Spinal cord (tissue), 10 donors: Measurements from ENCODE around the gene LONRF2. TPM values are rescaled to one million over a fixed set of nuclear protein-coding genes. Genes with fewer than 3 reads are reported as not detected.

Source experiments
- DNase-seq, 6 donors: peaks; one replicate each; pipeline versions ENCODE4 v3.0.0 to v3.0.0-alpha.2; 2013 to 2015; ENCODE audit warnings: low spot score in 6 of 6, low read depth in 4 of 6
- H3K27ac ChIP-seq: one replicate; pipeline ENCODE4 v1.5.1; 2013; ENCODE audit warnings: low read depth, low read length, control low read depth
- H3K27me3 ChIP-seq: one replicate; pipeline ENCODE4 v1.6.1; 2013; ENCODE audit warnings: low read length; ENCODE audit not compliant: control insufficient read depth, insufficient read depth
- H3K36me3 ChIP-seq: one replicate; pipeline ENCODE4 v1.6.1; 2013; ENCODE audit warnings: low read length; ENCODE audit not compliant: control insufficient read depth, insufficient read depth
- H3K4me1 ChIP-seq: one replicate; pipeline ENCODE4 v1.6.1; 2013; ENCODE audit warnings: low read length; ENCODE audit not compliant: control insufficient read depth, insufficient read depth
- H3K4me3 ChIP-seq: one replicate; pipeline ENCODE4 v1.5.1; 2013; ENCODE audit warnings: low read depth, low read length, control low read depth
- H3K9me3 ChIP-seq: one replicate; pipeline ENCODE4 v1.6.1; 2013; ENCODE audit warnings: low read length; ENCODE audit not compliant: control insufficient read depth, insufficient read depth
- WGBS: methylation state at CpG from one replicate; pipeline ENCODE4 v1.1.5; 2013; ENCODE audit warnings: missing lambda C conversion rate; ENCODE audit not compliant: insufficient coverage; 5-methylcytosine and 5-hydroxymethylcytosine counted together
- polyA plus RNA-seq, 2 donors: library from polyadenylated mRNA; unstranded; fragments of 120-200 nt; gene quantifications; one replicate each; pipeline ENCODE4 v1.2.1, GENCODE V29; 2013; ENCODE audit not compliant: insufficient read length in 2 of 2
- total RNA-seq, 2 donors: library from RNA; depleted of rRNA in 1 of 2; stranded (reverse); fragments of 120-200 nt in 1 of 2; fragments of >200 nt in 1 of 2; gene quantifications; one replicate each; pipeline versions ENCODE4 v1.2.3 to v1.2.4, GENCODE V29; 2013 to 2014
- donor health status: healthy.

Gene LONRF2
- total and polyA plus RNA-seq, 4 donors: 17.0 to 60.1 (median 38.7) TPM

DNA sequence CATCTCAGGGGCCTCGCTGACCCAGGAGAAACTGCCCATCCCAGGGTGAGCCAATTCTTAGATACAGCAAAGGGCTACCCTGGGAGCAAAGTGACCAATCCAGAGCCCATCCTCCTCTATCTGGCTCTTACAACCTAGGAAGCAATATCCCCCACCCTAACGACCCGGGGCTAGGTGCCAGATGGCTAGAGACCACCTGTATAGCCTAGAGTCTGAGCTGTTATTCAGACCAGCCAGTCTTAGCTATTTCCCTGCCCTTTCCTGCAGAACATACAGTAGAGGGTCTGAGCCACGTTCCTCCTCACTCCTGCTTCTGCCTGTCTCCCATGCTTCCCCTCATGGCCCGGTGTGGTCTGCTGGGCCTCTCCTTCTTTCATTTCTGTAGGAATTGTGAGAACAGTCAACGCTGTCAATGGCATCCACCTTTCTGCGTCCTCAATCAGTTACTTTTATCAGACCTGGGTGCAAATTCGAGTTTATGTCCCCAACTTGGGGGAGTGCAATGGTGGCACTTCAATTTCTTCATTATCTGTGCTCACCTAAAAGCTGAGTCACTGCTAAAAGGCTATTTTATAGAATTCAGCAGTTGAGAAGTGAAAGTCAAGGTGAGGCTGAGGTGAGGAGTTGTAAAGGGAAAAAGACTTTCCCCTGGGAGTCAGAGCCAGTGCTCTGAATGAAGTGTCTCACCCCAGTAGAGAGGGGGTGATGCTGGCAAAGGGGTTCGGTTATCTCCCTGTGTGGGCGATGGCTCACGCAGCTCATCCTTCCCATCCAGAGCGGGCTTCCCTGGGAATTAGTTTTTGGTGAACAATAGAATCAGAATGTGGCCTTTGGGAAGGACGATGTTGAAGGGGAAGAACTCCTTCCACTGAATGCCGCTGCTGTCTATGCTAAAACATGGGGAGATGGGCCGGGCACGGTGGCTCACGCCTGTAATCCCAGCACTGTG lies 42.4 kb downstream of the LONRF2 start:
- Histone ChIP-seq H3K27me3 (no peaks in the 10 kb centered on the region), H3K9me3 (no peaks in the 10 kb centered on the region), H3K4me3 (no peak overlapping the region), H3K27ac (no peak overlapping the region), H3K4me1 (no peaks in the 10 kb centered on the region), H3K36me3 (peaks cover 17% of the 10 kb centered on the region)
- DNase-seq: no peak
- WGBS: 74% methylated on average over 5 of the region's 17 CpGs

DNA sequence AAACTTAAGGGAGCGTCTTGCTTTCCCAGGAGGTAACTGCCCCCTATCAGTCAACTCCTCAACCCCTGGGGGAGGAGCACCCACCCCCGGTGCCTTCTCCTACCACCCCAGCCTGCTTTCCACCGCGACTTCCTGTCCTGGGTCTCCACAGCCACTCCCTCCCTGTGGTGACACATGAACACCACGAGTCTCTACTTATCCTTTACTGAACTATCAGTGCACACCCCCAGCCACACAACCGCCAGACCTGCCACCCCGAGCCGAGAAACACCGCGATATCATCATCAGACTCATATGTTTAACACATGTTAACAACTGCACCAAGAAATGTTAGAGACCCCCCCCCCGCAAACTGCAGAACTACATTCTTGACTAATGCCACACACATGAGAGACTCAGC lies 43.3 kb downstream of the LONRF2 start:
- Histone ChIP-seq H3K27me3 (no peaks in the 10 kb centered on the region), H3K36me3 (peaks cover 18% of the 10 kb centered on the region), H3K4me1 (no peaks in the 10 kb centered on the region), H3K4me3 (no peak overlapping the region), H3K27ac (no peak overlapping the region), H3K9me3 (no peaks in the 10 kb centered on the region)
- no peak for DNase-seq
- 91% methylated on average over 11 of the region's 11 CpGs for WGBS

GRCh38 chr2:100278501-100278900 lies 43.8 kb downstream of the LONRF2 start:
- DNase-seq: no peak
- Histone ChIP-seq H3K27ac (no peak overlapping the region), H3K27me3 (no peaks in the 10 kb centered on the region), H3K4me3 (no peak overlapping the region), H3K36me3 (peaks cover 18% of the 10 kb centered on the region), H3K9me3 (no peaks in the 10 kb centered on the region), H3K4me1 (no peaks in the 10 kb centered on the region)
- WGBS: 89% methylated on average over 12 of the region's 12 CpGs

- Histone ChIP-seq H3K9me3 (no peaks in the 10 kb centered on the region), H3K27me3 (no peaks in the 10 kb centered on the region), H3K36me3 (peaks cover 21% of the 10 kb centered on the region), H3K4me1 (no peaks in the 10 kb centered on the region), H3K4me3 (no peak overlapping the region), H3K27ac (no peak overlapping the region)
- no peak for DNase-seq
- WGBS: 93% methylated on average over 10 of the region's 12 CpGs
Measured at GRCh38 chr2:100277540-100278207, 44.6 kb downstream of the LONRF2 start.

DNA sequence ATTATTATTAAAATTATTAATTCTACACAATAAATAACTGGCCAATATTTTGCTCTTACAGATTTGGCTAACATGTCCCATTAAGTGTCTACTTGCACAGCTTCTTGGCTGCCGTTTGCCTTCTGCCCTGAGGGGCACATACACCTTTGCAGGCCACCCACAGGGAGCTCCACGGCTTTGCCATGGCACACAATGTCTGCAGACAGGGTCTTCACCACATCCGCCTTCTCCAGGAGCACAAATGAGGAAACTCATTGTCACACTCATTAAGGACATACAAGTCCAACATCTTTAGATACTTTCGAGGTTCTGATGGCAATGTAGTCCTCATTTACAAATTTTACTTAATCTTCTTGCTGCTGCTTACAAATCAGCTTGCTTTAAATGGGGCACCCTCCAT lies 45.6 kb downstream of the LONRF2 start:
- 95% methylated on average over 4 of the region's 4 CpGs for WGBS
- Histone ChIP-seq H3K4me1 (no peaks in the 10 kb centered on the region), H3K36me3 (peaks cover 21% of the 10 kb centered on the region), H3K4me3 (no peak overlapping the region), H3K27ac (no peak overlapping the region), H3K9me3 (no peaks in the 10 kb centered on the region), H3K27me3 (no peaks in the 10 kb centered on the region)
- DNase-seq: no peak

DNA sequence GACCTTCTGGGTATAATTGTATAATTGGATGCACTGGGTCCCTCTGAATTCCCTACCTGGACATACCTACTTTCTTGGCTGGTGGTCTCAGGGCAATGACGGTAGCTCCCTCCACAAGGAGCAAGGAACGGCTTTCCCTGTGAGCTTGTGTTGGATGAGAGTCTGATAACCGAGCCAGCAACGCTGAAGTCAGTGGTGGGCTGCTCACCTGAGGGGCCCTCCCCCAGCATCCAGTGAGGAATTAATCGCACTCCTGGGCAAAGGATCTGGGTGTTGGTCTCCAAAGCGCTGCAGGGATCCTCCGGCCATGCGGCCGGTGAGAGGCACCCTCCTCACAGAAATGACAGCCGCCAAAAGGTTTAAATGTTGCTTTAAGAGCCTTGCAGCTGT lies 47.1 kb downstream of the LONRF2 start:
- Histone ChIP-seq H3K4me1 (no peaks in the 10 kb centered on the region), H3K36me3 (peaks cover 26% of the 10 kb centered on the region), H3K27me3 (no peaks in the 10 kb centered on the region), H3K27ac (no peak overlapping the region), H3K9me3 (no peaks in the 10 kb centered on the region), H3K4me3 (no peak overlapping the region)
- WGBS: 75% methylated on average over 9 of the region's 10 CpGs
- no peak for DNase-seq

DNA sequence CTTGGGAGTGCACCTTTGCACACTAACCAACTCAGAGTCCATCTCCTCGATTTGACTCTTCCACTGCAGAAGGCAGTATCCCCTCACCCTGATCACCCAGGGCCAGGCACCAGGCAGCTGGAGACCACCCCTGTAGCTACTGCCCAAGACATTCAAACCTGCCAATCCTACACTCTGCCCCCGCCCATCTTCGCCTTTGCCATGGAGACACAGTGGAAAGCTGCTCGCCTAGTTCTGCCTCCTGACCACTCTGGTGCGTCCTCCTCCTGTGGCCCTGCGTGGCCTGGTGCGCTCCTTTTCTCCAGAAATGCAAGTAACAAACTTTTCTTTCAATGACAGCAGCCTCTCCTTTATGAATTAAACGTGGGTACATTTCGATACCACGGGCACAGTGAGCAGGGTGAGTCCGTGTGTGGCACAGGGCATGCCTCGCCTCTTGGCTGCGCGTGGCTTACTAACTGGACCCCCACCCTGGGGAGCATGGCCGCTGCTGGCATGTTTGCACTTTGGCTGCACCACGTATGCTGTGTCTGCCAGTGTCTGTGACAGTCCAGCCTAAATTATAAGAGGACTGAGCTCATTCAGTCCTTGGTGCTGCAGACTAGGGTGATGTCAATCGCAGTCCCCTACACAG lies 47.6 kb downstream of the LONRF2 start:
- no peak overlapping the region for H3K4me3 ChIP-seq
- H3K4me1 ChIP-seq: no peaks in the 10 kb centered on the region
- H3K27ac ChIP-seq: no peak overlapping the region
- DNase-seq: no peak
- no peaks in the 10 kb centered on the region for H3K9me3 ChIP-seq
- WGBS: 91% methylated on average over 16 of the region's 17 CpGs
- no peaks in the 10 kb centered on the region for H3K27me3 ChIP-seq
- peaks cover 26% of the 10 kb centered on the region for H3K36me3 ChIP-seq

DNA sequence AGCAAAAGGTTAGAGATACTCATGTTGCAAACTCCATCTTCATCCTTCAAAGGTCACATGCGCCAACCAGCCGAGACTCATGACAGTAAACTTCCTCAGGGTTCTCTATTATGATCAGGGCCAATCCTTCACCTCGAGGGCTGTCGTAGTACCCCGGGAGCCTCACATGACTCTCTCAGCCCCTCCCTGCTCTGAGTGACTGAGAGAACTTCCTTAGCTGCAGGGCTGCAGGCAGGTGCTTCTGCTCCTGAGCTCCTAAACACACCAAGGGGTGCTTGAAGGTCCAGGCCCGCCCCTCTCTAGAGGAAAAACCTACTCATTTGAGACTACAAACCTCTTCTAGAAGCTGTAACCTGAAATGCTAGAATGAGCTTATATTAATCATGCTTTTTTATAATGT lies 48.2 kb downstream of the LONRF2 start:
- H3K27me3 ChIP-seq: no peaks in the 10 kb centered on the region
- peaks cover 23% of the 10 kb centered on the region for H3K36me3 ChIP-seq
- H3K9me3 ChIP-seq: no peaks in the 10 kb centered on the region
- H3K4me3 ChIP-seq: no peak overlapping the region
- no peak overlapping the region for H3K27ac ChIP-seq
- DNase-seq: no peak
- 62% methylated on average over 5 of the region's 6 CpGs for WGBS
- H3K4me1 ChIP-seq: no peaks in the 10 kb centered on the region

DNA sequence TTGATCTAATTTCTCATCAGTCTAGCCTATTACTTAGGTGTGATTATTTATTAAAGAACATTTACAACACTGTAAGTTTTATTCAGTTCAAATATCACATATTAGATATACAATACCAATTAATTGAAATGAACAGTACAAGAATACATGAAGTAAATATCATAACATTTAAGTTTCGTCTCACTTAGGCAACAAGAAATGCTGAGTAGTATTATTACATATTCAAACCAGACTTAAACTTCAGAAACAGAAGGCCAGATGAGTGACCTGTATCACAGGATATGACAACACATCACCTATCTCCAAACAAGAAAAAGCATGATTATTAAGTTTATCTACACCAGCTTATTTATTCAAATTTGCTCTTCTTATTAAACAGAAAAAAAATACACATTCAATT lies 48.9 kb downstream of the LONRF2 start:
- Histone ChIP-seq H3K27ac (no peak overlapping the region), H3K27me3 (no peaks in the 10 kb centered on the region), H3K4me1 (no peaks in the 10 kb centered on the region), H3K9me3 (no peaks in the 10 kb centered on the region), H3K4me3 (no peak overlapping the region), H3K36me3 (peaks cover 23% of the 10 kb centered on the region)
- WGBS: no CpG with 5 or more reads among the region's 1 CpG
- no peak for DNase-seq
